OCI-LY7 (cell line): ENCODE measurements around the gene ZSCAN2.
"Not testable (repeated sequence)": the region's sequence is repeated elsewhere in the genome, so short reads cannot be mapped to it uniquely, and the experiment has no call there.

ENCODE experiments used
- EZH2phosphoT487 ChIP-seq: fragments of 200-600 bp; sonication (generic); IDR thresholded peaks from 2 replicates; pipeline ENCODE4 v1.6.1; 2018; ENCODE audit warnings: low read depth, borderline replicate concordance, mild to moderate bottlenecking, mixed run types, antibody characterized with exemption, low read length, moderate library complexity, mixed read lengths
- TF ChIP-seq, protein P1 (sequence below): fragments of 200-600 bp; sonication (generic); conservative IDR thresholded peaks from 2 replicates; pipeline ENCODE4 v1.5.1; 2014; ENCODE audit warnings: mild to moderate bottlenecking, antibody characterized with exemption, low read length, moderate library complexity, mixed read lengths

DNA sequence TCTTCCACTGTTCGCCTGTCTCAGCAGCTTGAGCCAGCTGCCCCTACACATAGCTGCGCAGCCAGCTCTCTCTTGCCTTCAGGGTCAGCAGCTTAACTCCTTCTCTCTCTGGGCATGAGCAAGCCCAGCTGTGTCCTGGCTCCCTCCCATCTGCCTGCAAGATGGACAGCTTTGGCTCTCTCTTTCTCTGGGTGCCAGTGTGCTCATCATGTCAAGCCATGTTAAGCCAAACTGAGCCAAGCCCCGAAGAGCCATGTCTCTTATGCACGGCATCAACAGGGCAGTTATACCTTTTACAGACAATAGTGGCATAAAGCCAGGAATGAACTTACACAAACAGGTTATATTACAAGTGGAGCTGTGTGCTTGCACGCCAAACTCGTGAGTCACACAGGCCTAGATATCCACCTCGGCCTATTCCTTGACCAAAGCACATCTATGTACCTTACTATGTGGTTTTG is 21.5 kb upstream of the ZSCAN2 start:
- TF ChIP-seq, protein P1, sequence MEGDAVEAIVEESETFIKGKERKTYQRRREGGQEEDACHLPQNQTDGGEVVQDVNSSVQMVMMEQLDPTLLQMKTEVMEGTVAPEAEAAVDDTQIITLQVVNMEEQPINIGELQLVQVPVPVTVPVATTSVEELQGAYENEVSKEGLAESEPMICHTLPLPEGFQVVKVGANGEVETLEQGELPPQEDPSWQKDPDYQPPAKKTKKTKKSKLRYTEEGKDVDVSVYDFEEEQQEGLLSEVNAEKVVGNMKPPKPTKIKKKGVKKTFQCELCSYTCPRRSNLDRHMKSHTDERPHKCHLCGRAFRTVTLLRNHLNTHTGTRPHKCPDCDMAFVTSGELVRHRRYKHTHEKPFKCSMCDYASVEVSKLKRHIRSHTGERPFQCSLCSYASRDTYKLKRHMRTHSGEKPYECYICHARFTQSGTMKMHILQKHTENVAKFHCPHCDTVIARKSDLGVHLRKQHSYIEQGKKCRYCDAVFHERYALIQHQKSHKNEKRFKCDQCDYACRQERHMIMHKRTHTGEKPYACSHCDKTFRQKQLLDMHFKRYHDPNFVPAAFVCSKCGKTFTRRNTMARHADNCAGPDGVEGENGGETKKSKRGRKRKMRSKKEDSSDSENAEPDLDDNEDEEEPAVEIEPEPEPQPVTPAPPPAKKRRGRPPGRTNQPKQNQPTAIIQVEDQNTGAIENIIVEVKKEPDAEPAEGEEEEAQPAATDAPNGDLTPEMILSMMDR, result not testable (repeated sequence)
- TF ChIP-seq EZH2phosphoT487, result not testable (repeated sequence)
